CD4-positive, alpha-beta T cell (primary cell): ENCODE data around the gene PIGK. TPM values are rescaled to one million over a fixed set of nuclear protein-coding genes. Genes with fewer than 3 reads are reported as not detected.

ENCODE experiments used
- ATAC-seq: fragments of 200-7000 bp; cut with Tn5 transposase; one replicate; pipeline ENCODE4 v1.10.0; 2022; ENCODE audit warnings: mild to moderate bottlenecking; ENCODE audit not compliant: poor library complexity
- CTCF ChIA-PET: fragments of 350-600 bp; sonication (Branson Sonifier 250); formaldehyde crosslinking; loops from one replicate; lab custom pipeline; 2021; ENCODE audit warnings: antibody characterized with exemption, inconsistent platforms; lab: Charles Lee
- POLR2A ChIA-PET: fragments of 350-600 bp; sonication (Branson Sonifier 250); formaldehyde crosslinking; loops from one replicate; lab custom pipeline; 2021; ENCODE audit warnings: antibody characterized with exemption, inconsistent platforms; lab: Charles Lee
- DNase-seq, 14 experiments: peaks; one replicate each; pipeline ENCODE4 v3.0.0-alpha.2; 2013 to 2020; ENCODE audit warnings: mixed read lengths in 2 of 14
- H3K27ac ChIP-seq, 2 donors: one replicate each; pipeline versions ENCODE4 v1.5.1 to v1.7.0; 2013; ENCODE audit warnings: low read length in 2 of 2, low read depth in 1 of 2, mild to moderate bottlenecking in 1 of 2
- H3K27me3 ChIP-seq, 2 experiments: 1 replicate in 1 of 2; 2 replicates in 1 of 2; pipeline versions ENCODE4 v1.6.1 to v1.7.0; 2013; ENCODE audit warnings: low read length in 2 of 2, control low read depth in 1 of 2, mild to moderate bottlenecking in 1 of 2, moderate library complexity in 1 of 2; ENCODE audit not compliant: insufficient read depth in 2 of 2, control insufficient read depth in 1 of 2
- H3K36me3 ChIP-seq: one replicate; pipeline ENCODE4 v1.6.1; 2013; ENCODE audit warnings: low read length, control low read depth; ENCODE audit not compliant: insufficient read depth
- H3K4me1 ChIP-seq: one replicate; pipeline ENCODE4 v1.6.1; 2013; ENCODE audit warnings: low read length, control low read depth; ENCODE audit not compliant: insufficient read depth
- H3K4me3 ChIP-seq: one replicate; pipeline ENCODE4 v1.5.1; 2013; ENCODE audit warnings: mild to moderate bottlenecking, low read length, moderate library complexity
- H3K9me3 ChIP-seq, 2 experiments: 1 replicate in 1 of 2; 2 replicates in 1 of 2; pipeline versions ENCODE4 v1.6.1 to v1.7.0; 2013; ENCODE audit warnings: low read length in 2 of 2, mild to moderate bottlenecking in 2 of 2, control low read depth in 1 of 2, moderate library complexity in 1 of 2; ENCODE audit not compliant: control insufficient read depth in 1 of 2, insufficient read depth in 1 of 2
- H3K27ac Mint-ChIP-seq: one replicate; pipeline ENCODE4 v1.8.0; 2020; ENCODE audit warnings: mixed read lengths
- H3K27me3 Mint-ChIP-seq: one replicate; pipeline ENCODE4 v1.8.0; 2021; ENCODE audit warnings: mixed read lengths
- H3K36me3 Mint-ChIP-seq: one replicate; pipeline ENCODE4 v1.8.0; 2021; ENCODE audit warnings: low read depth, mixed read lengths
- H3K4me1 Mint-ChIP-seq: one replicate; pipeline ENCODE4 v1.8.0; 2021; ENCODE audit warnings: low read depth, mixed read lengths
- H3K4me3 Mint-ChIP-seq: one replicate; pipeline ENCODE4 v1.8.0; 2020; ENCODE audit warnings: mild to moderate bottlenecking, mixed read lengths
- H3K9me3 Mint-ChIP-seq: one replicate; pipeline ENCODE4 v1.8.0; 2020; ENCODE audit warnings: mixed read lengths
- CTCF ChIP-seq: fragments of 200-600 bp; IDR thresholded peaks from one replicate; pipeline ENCODE4 v1.8.0; 2022; ENCODE audit warnings: antibody characterized with exemption, mild to moderate bottlenecking
- intact Hi-C, 2 experiments: fragments of 100-400 bp; cut with DNase I in 1 of 2; cut with micrococcal nuclease in 1 of 2; formaldehyde crosslinking; loops; one replicate each; pipeline versions ENCODE4 v1.15.1 to v1.9.0; 2023 to 2025; cut with DNase I, micrococcal nuclease
- total RNA-seq, 174 experiments: library from RNA in 2 of 174; stranded (reverse) in 2 of 174; gene quantifications; one replicate each; pipeline ENCODE4 v1.2.3 and lab custom pipeline; 2021 to 2026

The PIGK gene
- total RNA-seq, 2 experiments from 2014 or later: 10.1 to 10.3 TPM

DNA sequence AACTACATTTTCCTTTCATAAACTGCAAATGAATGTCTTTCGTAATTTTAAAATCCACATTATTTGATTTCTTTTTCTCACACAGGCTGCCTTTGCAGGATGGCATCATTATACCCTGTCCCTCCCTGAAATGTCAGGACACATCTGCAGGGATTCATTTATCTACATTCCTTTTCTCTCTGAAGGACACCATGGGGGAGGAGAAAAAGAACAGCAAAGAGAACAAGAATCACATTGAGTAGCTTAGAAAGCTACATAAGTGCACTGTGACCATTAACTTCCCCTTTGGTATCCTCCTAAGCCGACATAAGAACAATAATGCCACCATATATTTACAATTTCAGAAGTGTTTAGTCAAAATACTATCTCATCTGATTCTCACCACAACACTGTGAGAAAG lies 129.5 kb downstream of the PIGK start:
- H3K27ac Mint-ChIP-seq: no peak overlapping the region
- CTCF ChIA-PET: no interaction called here
- no peak for TF ChIP-seq CTCF

DNA sequence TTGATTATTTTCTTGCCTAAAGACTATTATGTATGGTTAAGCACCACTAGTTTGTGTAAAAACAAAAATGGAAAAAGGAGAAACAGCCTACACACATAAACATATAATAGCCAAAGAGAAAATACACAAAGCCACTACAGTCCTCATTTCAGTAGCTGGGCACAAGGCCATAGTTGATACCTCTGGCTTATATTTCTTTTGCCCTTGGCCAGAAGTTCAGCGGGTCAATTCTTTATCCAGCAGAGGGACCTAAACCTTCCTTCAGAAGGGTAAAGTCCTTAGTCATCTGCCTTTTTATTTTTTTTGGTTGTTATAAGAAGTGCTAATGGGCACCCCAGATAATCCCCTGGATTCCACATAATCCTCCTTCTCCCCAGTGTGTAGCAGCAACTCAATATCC lies 134.1 kb downstream of the PIGK start:
- Mint-ChIP-seq H3K4me1 (no peaks in the 10 kb centered on the region), H3K9me3 (no peaks in the 10 kb centered on the region), H3K4me3 (no peak overlapping the region), H3K27me3 (no peaks in the 10 kb centered on the region), H3K27ac (no peak overlapping the region), H3K36me3 (peaks cover 4% of the 10 kb centered on the region)
- H3K27me3 ChIP-seq: no peaks in the 10 kb centered on the region
- no peak overlapping the region for H3K4me3 ChIP-seq
- CTCF ChIA-PET: no interaction called here
- TF ChIP-seq CTCF: no peak
- POLR2A ChIA-PET: no interaction called here
- H3K9me3 ChIP-seq: no peaks in the 10 kb centered on the region
- H3K36me3 ChIP-seq: no peaks in the 10 kb centered on the region
- intact Hi-C loops: no loop called here
- H3K27ac ChIP-seq: no peak overlapping the region
- ATAC-seq (no peak), DNase-seq (no peak)
- H3K4me1 ChIP-seq: no peaks in the 10 kb centered on the region

More for the DNA sequence above, 129.5 kb downstream of the PIGK start:
- H3K4me1 Mint-ChIP-seq: no peaks in the 10 kb centered on the region
- no peak for DNase-seq
- H3K4me3 Mint-ChIP-seq: no peak overlapping the region
- POLR2A ChIA-PET: no interaction called here
- no peaks in the 10 kb centered on the region for H3K36me3 ChIP-seq
- H3K27me3 ChIP-seq: no peaks in the 10 kb centered on the region
- ATAC-seq: no peak
- H3K4me1 ChIP-seq: no peaks in the 10 kb centered on the region
- H3K9me3 Mint-ChIP-seq: no peaks in the 10 kb centered on the region
- H3K9me3 ChIP-seq: no peaks in the 10 kb centered on the region
- intact Hi-C loops: no loop called here
- H3K4me3 ChIP-seq: no peak overlapping the region
- no peak overlapping the region for H3K27ac ChIP-seq
- no peaks in the 10 kb centered on the region for H3K27me3 Mint-ChIP-seq
- H3K36me3 Mint-ChIP-seq: peaks cover 13% of the 10 kb centered on the region

DNA sequence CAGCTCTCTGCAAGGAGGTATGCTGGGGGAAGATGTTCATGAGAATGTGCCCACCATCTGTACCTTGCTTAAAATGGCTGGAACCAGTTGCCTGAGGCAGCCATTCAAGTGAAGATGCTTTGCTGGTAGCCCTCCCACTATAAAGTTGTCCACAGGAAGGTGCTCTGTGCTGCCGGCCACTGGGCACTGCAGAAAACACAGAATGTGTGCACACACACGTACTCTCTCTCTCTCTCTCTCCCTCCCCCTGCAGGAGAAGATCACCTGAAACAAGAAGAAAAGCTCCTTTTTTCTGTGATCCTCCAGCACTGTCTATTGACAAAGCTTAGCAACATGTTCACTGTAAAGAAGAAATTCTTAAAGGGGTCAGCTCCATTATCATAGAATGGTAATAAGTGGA lies 134.8 kb downstream of the PIGK start:
- ChIA-PET POLR2A (no interaction called here), CTCF (no interaction called here)
- no peak for TF ChIP-seq CTCF
- Mint-ChIP-seq H3K36me3 (peaks cover 4% of the 10 kb centered on the region), H3K27me3 (no peaks in the 10 kb centered on the region), H3K27ac (no peak overlapping the region), H3K4me3 (no peak overlapping the region), H3K4me1 (no peaks in the 10 kb centered on the region), H3K9me3 (no peaks in the 10 kb centered on the region)
- Histone ChIP-seq H3K4me1 (no peaks in the 10 kb centered on the region), H3K9me3 (no peaks in the 10 kb centered on the region), H3K27ac (no peak overlapping the region), H3K27me3 (no peaks in the 10 kb centered on the region), H3K4me3 (no peak overlapping the region), H3K36me3 (no peaks in the 10 kb centered on the region)
- DNase-seq (no peak), ATAC-seq (no peak)
- intact Hi-C loops: no loop called here
